Epithelial cell of esophagus (primary cell): ENCODE results near the gene MYO15A.
A peak's percentile ranks its signal among the peaks of the same experiment; 100 is the strongest.

Source experiments
- DNase-seq: peaks from one replicate; pipeline ENCODE4 v3.0.0; 2010; ENCODE audit warnings: low read depth
- H3K4me3 ChIP-seq: 2 replicates; pipeline ENCODE4 v1.5.1; 2011; ENCODE audit warnings: mild to moderate bottlenecking, low read length, control low read depth
- CTCF ChIP-seq: IDR thresholded peaks from 2 replicates; pipeline ENCODE4 v1.5.1; 2011; ENCODE audit warnings: low read depth, mild to moderate bottlenecking, low read length, control low read depth, inconsistent platforms; ENCODE audit not compliant: insufficient read depth; ENCODE audit errors: missing control alignments

Gene MYO15A

GRCh38 chr17:18070861-18071340 lies 37.7 kb upstream of the MYO15A start:
- DNase-seq = peak; percentile 11
- TF ChIP-seq CTCF = no peak
- no peak overlapping the region for H3K4me3 ChIP-seq

GRCh38 chr17:18071751-18072150 lies 36.8 kb upstream of the MYO15A start:
- DNase-seq = no peak
- no peak overlapping the region for H3K4me3 ChIP-seq
- no peak for TF ChIP-seq CTCF

GRCh38 chr17:18074566-18075272 lies 33.8 kb upstream of the MYO15A start:
- no peak for TF ChIP-seq CTCF
- no peak overlapping the region for H3K4me3 ChIP-seq
- no peak for DNase-seq

- TF ChIP-seq CTCF = no peak
- DNase-seq = no peak
- no peak overlapping the region for H3K4me3 ChIP-seq
Observed at GRCh38 chr17:18076936-18077335, 31.6 kb upstream of the MYO15A start.

GRCh38 chr17:18079543-18079942 lies 29.0 kb upstream of the MYO15A start:
- no peak overlapping the region for H3K4me3 ChIP-seq
- TF ChIP-seq CTCF = no peak
- no peak for DNase-seq

GRCh38 chr17:18084256-18084655 lies 24.3 kb upstream of the MYO15A start:
- TF ChIP-seq CTCF = no peak
- no peak overlapping the region for H3K4me3 ChIP-seq
- peak; percentile 50 for DNase-seq
